ENCODE data around the gene DUSP3. TPM values are rescaled to one million over a fixed set of nuclear protein-coding genes. Genes with fewer than 3 reads are reported as not detected.
A peak's percentile ranks its signal among the peaks of the same experiment; 100 is the strongest.

Gene DUSP3
- total and polyA plus RNA-seq, 2 of the 13 experiments (the other 11 are each of a cell fraction or from before 2014, with no cell fraction given), result 60.0 to 71.5 TPM

DNA sequence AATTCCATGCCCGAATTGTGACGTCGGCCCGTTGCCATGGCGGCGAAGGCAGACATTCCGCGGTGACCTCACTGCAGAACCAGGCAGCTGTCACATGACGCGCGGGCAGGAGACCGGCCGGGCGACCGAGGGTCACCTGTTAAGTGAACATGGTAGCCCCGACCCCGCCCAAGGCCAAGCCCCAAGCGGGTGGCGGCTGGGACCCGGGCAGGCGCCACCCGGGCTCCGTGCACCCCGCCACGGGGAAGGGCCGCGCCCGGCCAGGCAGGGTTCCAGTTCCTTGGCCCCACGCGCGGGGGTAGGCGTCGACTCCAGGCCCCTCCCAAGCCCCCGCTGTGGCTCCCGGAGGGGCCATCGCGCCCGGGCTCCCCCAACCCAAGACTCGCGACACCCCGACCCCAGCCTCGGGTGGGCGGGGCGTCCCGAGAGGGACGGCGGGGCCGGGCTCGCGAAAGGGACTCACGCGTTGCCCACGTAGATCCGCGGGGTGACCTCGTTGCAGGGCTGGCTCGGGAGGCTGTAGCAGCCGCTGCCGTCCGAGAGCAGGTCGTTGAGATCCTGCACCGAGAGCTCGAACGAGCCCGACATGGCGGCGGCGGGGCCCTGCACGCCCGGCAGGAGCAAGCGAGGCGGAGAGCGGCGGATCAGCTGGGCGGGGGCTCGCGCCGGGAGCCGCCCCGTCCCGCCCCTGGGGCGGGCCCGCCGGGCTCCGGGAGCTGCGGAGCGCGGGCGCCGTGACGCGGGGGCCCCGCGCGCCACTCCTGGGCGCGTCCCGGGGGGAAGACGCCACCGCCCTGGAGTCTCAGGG lies at the start of gene DUSP3 (continued):
- TF ChIP-seq ZNF256 (CRISPR knock-in tag; conservative IDR thresholded peaks at IDR 0.05) (no peak; the same call in 1 of the 2 replicates), ZNF343 (CRISPR knock-in tag; IDR thresholded peaks at IDR 0.05) (peak; percentile 87; the same call in 1 of the 2 replicates), HNF4G (IDR thresholded peaks at IDR 0.05; ENCODE audit: borderline replicate concordance, low read depth, low read length) (peak; percentile 26; the same call in 1 of the 2 replicates), HNF4G (CRISPR knock-in tag; IDR thresholded peaks at IDR 0.05; ENCODE audit: borderline replicate concordance, low read depth) (peak; percentile 68; the same call in 1 of the 2 replicates), ZNF7 (CRISPR knock-in tag; IDR thresholded peaks at IDR 0.05) (peak; percentile 5; the same call in 1 of the 2 replicates), RBFOX2 (IDR thresholded peaks at IDR 0.05; ENCODE audit: low read depth, low read length) (peak; percentile 98), FOXJ3 (CRISPR knock-in tag; IDR thresholded peaks at IDR 0.05; ENCODE audit: borderline replicate concordance) (no peak), CREB1 (IDR thresholded peaks at IDR 0.05) (peak; percentile 96), CREB1 (CRISPR knock-in tag; IDR thresholded peaks at IDR 0.05) (no peak), ZNF841 (CRISPR knock-in tag; IDR thresholded peaks at IDR 0.05; ENCODE audit: borderline replicate concordance) (no peak), ZKSCAN1 (IDR thresholded peaks at IDR 0.05; ENCODE audit: low read length) (no peak), ZNF652 (CRISPR knock-in tag; IDR thresholded peaks at IDR 0.05; ENCODE audit: borderline replicate concordance, low read depth) (no peak), KDM3A (CRISPR knock-in tag; IDR thresholded peaks at IDR 0.05; ENCODE audit: low read depth) (peak; percentile 88), ZNF607 (CRISPR knock-in tag; IDR thresholded peaks at IDR 0.05; ENCODE audit: borderline replicate concordance) (peak; percentile 95), AGO1 (IDR thresholded peaks at IDR 0.05; ENCODE audit: low read depth, low read length, poor library complexity, severe bottlenecking) (no peak), ZNF850 (CRISPR knock-in tag; conservative IDR thresholded peaks at IDR 0.05) (no peak), PHF21A (CRISPR knock-in tag; IDR thresholded peaks at IDR 0.05) (peak; percentile 68), FOXK1 (CRISPR knock-in tag; IDR thresholded peaks at IDR 0.05; ENCODE audit: borderline replicate concordance, low read depth) (peak; percentile 51; the same call in 1 of the 2 replicates)
- TF ChIP-seq, protein P1, sequence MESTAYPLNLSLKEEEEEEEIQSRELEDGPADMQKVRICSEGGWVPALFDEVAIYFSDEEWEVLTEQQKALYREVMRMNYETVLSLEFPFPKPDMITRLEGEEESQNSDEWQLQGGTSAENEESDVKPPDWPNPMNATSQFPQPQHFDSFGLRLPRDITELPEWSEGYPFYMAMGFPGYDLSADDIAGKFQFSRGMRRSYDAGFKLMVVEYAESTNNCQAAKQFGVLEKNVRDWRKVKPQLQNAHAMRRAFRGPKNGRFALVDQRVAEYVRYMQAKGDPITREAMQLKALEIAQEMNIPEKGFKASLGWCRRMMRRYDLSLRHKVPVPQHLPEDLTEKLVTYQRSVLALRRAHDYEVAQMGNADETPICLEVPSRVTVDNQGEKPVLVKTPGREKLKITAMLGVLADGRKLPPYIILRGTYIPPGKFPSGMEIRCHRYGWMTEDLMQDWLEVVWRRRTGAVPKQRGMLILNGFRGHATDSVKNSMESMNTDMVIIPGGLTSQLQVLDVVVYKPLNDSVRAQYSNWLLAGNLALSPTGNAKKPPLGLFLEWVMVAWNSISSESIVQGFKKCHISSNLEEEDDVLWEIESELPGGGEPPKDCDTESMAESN (CRISPR knock-in tag; conservative IDR thresholded peaks at IDR 0.05), result peak; percentile 88
- TF ChIP-seq, protein P2, sequence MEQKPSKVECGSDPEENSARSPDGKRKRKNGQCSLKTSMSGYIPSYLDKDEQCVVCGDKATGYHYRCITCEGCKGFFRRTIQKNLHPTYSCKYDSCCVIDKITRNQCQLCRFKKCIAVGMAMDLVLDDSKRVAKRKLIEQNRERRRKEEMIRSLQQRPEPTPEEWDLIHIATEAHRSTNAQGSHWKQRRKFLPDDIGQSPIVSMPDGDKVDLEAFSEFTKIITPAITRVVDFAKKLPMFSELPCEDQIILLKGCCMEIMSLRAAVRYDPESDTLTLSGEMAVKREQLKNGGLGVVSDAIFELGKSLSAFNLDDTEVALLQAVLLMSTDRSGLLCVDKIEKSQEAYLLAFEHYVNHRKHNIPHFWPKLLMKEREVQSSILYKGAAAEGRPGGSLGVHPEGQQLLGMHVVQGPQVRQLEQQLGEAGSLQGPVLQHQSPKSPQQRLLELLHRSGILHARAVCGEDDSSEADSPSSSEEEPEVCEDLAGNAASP (CRISPR knock-in tag; IDR thresholded peaks at IDR 0.05; ENCODE audit: borderline replicate concordance), result no peak; the same call in 1 of the 2 replicates
- TF ChIP-seq, protein P3, sequence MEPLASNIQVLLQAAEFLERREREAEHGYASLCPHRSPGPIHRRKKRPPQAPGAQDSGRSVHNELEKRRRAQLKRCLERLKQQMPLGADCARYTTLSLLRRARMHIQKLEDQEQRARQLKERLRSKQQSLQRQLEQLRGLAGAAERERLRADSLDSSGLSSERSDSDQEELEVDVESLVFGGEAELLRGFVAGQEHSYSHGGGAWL (CRISPR knock-in tag; IDR thresholded peaks at IDR 0.05), result peak; percentile 75
- TF ChIP-seq, protein P4, sequence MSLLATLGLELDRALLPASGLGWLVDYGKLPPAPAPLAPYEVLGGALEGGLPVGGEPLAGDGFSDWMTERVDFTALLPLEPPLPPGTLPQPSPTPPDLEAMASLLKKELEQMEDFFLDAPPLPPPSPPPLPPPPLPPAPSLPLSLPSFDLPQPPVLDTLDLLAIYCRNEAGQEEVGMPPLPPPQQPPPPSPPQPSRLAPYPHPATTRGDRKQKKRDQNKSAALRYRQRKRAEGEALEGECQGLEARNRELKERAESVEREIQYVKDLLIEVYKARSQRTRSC (CRISPR knock-in tag; IDR thresholded peaks at IDR 0.05; ENCODE audit: low read depth), result no peak
- TF ChIP-seq, protein P5, sequence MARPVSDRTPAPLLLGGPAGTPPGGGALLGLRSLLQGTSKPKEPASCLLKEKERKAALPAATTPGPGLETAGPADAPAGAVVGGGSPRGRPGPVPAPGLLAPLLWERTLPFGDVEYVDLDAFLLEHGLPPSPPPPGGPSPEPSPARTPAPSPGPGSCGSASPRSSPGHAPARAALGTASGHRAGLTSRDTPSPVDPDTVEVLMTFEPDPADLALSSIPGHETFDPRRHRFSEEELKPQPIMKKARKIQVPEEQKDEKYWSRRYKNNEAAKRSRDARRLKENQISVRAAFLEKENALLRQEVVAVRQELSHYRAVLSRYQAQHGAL (CRISPR knock-in tag; IDR thresholded peaks at IDR 0.05; ENCODE audit: not compliant biosample characterization), result no peak
- TF ChIP-seq, protein P6, sequence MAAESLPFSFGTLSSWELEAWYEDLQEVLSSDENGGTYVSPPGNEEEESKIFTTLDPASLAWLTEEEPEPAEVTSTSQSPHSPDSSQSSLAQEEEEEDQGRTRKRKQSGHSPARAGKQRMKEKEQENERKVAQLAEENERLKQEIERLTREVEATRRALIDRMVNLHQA (CRISPR knock-in tag; IDR thresholded peaks at IDR 0.05), result no peak
